ENCODE data around the gene TALDO1.

The TALDO1 gene

GRCh38 chr11:802018-802617 is 54.9 kb downstream of the TALDO1 start:
- no peak for DNase-seq

GRCh38 chr11:802693-803466 is 55.6 kb downstream of the TALDO1 start:
- no peak for DNase-seq

- DNase-seq: no peak
These were observed 56.1 kb downstream of the TALDO1 start for GRCh38 chr11:803467-803742.

GRCh38 chr11:803770-804598 is 56.7 kb downstream of the TALDO1 start:
- DNase-seq: no peak

GRCh38 chr11:804599-804964 is 57.3 kb downstream of the TALDO1 start:
- DNase-seq: no peak

- DNase-seq: no peak
These were observed 61.4 kb downstream of the TALDO1 start for GRCh38 chr11:808427-809286.

- DNase-seq: peak; percentile 99
These were observed 62.2 kb downstream of the TALDO1 start, which contains the start of gene RPLP2 for GRCh38 chr11:809287-810039. RPLP2 (plus strand) TSS chr11:809967; CDS start chr11:810235, 268 bp downstream.

- DNase-seq: no peak
These were observed 62.8 kb downstream of the TALDO1 start for GRCh38 chr11:810040-810567.

- no peak for DNase-seq
These were observed 64.4 kb downstream of the TALDO1 start for GRCh38 chr11:811446-812245.

GRCh38 chr11:812390-812789 is 65.1 kb downstream of the TALDO1 start:
- no peak for DNase-seq

- no peak for DNase-seq
These were observed 65.8 kb downstream of the TALDO1 start for GRCh38 chr11:813072-813455.

GRCh38 chr11:813456-814096 is 66.3 kb downstream of the TALDO1 start:
- no peak for DNase-seq
